Measurements from ENCODE around the gene NCOA7.

DNA sequence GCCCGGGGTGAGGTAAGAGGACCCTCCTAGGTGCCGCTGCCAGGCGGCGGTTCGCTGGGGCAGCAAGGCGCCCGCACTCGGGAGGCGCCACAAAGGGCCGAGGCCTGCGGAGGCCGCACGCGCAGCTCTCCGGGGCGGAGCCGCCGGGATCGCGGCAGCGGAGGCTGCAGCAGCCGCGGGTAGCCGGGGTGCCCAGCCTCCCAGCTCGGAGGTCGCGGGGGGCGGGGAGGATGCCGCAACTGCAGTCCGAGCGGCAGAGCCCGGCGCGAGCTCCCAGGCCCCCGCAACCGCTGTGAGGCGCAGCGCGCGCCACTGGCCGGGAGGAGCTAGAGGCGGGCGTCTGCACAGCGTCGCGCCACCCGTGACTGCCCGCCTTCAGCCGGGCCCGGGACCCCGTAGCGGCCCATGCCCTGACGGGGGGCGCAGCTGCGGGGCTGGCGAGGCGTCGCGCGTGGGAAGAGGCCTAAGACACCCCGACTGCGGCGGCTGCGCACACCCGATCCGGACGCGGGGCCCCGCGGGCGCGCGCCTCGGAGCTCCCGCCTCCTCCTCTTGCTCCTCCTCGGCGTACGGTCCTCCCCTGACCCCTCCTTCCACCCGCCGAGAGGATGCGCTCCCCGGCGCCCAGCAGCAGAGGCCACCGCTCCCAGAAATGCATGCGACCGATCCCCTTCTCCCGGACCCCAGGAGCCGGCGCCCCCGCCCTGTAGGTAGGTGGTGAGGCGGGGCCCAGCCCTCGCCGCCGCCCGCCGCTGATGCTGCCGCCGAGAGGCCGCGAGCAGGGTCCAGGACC is at the start of gene NCOA7:
- peak; percentile 89 for TF ChIP-seq POLR2A (IDR thresholded peaks at IDR 0.05)
- TF ChIP-seq, protein P1, sequence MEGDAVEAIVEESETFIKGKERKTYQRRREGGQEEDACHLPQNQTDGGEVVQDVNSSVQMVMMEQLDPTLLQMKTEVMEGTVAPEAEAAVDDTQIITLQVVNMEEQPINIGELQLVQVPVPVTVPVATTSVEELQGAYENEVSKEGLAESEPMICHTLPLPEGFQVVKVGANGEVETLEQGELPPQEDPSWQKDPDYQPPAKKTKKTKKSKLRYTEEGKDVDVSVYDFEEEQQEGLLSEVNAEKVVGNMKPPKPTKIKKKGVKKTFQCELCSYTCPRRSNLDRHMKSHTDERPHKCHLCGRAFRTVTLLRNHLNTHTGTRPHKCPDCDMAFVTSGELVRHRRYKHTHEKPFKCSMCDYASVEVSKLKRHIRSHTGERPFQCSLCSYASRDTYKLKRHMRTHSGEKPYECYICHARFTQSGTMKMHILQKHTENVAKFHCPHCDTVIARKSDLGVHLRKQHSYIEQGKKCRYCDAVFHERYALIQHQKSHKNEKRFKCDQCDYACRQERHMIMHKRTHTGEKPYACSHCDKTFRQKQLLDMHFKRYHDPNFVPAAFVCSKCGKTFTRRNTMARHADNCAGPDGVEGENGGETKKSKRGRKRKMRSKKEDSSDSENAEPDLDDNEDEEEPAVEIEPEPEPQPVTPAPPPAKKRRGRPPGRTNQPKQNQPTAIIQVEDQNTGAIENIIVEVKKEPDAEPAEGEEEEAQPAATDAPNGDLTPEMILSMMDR (IDR thresholded peaks at IDR 0.05), result peak in 2 of 3 donors; percentile 4 to 7
- TF ChIP-seq EP300 (IDR thresholded peaks at IDR 0.05), result no peak
